Prostate gland (tissue), 2 donors: ENCODE data around the gene GATB.

ENCODE experiments used
- POLR2A ChIP-seq: fragments of 450-650 bp; IDR thresholded peaks from one replicate; pipeline ENCODE4 v1.6.1; 2016; ENCODE audit warnings: antibody characterized with exemption, mild to moderate bottlenecking
- POLR2AphosphoS5 ChIP-seq: sonication (generic); formaldehyde crosslinking; IDR thresholded peaks from one replicate; pipeline ENCODE4 v1.6.1; 2017; ENCODE audit warnings: antibody characterized with exemption
- TF ChIP-seq, protein P1 (sequence below), 4 experiments: fragments of 200-600 bp in 2 of 4; fragments of 450-650 bp in 2 of 4; sonication (generic) in 2 of 4; IDR thresholded peaks; 1 replicate in 3 of 4; 2 replicates in 1 of 4; pipeline ENCODE4 v1.5.1; 2016 to 2019; ENCODE audit warnings: antibody characterized with exemption in 4 of 4, mild to moderate bottlenecking in 2 of 4, moderate library complexity in 2 of 4

DNA sequence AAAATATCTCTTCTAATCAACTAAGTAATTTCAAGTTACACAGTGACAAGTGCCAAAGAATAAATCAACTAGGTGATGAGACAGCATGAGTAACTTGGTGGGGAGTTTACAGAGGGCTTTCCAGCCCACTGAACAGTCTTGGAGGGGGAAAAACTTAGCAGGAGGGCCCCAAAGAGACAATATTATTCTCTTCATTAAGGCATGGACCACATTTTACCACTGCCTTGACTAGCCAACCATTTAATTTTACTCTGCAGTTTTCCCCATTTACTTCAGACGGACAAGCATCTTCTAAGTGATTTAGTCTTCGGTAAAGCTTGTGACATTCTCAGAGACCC lies 25.3 kb upstream of the GATB start:
- TF ChIP-seq, protein P1, sequence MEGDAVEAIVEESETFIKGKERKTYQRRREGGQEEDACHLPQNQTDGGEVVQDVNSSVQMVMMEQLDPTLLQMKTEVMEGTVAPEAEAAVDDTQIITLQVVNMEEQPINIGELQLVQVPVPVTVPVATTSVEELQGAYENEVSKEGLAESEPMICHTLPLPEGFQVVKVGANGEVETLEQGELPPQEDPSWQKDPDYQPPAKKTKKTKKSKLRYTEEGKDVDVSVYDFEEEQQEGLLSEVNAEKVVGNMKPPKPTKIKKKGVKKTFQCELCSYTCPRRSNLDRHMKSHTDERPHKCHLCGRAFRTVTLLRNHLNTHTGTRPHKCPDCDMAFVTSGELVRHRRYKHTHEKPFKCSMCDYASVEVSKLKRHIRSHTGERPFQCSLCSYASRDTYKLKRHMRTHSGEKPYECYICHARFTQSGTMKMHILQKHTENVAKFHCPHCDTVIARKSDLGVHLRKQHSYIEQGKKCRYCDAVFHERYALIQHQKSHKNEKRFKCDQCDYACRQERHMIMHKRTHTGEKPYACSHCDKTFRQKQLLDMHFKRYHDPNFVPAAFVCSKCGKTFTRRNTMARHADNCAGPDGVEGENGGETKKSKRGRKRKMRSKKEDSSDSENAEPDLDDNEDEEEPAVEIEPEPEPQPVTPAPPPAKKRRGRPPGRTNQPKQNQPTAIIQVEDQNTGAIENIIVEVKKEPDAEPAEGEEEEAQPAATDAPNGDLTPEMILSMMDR (IDR thresholded peaks at IDR 0.05) = no peak
- TF ChIP-seq POLR2AphosphoS5 (no peak), POLR2A (no peak)
